Left renal pelvis (tissue), 4 donors: ENCODE results near the gene SHISA8. TPM values are rescaled to one million over a fixed set of nuclear protein-coding genes. Genes with fewer than 3 reads are reported as not detected.

Source experiments
- DNase-seq, 4 donors: peaks; one replicate each; pipeline ENCODE4 v3.0.0-alpha.2; 2013; ENCODE audit warnings: low read depth in 4 of 4, low spot score in 3 of 4
- polyA plus RNA-seq, 4 donors: library from polyadenylated mRNA; unstranded; fragments of 120-200 nt; gene quantifications; one replicate each; pipeline ENCODE4 v1.2.1, GENCODE V29; 2013; ENCODE audit not compliant: insufficient read length in 4 of 4

The SHISA8 gene
- polyA plus RNA-seq, 4 donors: 0.22 to 1.7 (median 0.46) TPM

DNA sequence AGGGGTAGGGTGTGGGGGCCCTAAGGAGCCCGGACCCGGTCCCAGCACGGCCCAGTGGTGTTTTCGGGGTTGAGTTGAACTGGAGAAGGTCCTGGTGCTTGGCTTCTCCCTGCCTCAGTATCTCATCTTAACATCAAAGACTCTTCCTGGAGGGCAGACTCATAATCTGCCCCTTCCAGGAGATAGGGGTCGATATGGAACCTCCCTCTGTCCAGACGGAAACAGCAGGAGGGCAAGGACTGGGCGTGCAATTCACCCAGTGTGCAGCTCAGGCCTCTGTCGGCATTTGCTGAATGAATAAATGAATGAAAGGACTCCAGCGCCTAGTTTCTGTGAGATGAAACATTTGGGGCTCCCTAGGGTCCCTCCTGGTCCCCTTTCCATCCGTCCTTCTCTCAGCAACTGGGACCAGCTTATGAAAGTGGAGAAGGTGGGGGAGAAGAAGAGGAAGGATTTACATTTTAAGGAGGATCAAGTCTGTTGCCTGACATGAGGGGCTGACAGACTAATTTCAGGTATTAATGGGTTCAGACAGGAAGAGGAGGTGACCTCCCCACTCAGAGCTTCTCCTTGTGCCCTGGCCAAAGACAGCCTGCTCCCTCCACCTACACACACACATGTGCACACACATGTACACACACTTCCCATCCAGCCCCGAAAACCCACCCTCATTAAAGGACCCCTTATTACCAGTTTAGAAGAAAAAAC is 1.1 kb upstream of the SHISA8 start:
- DNase-seq: no peak

DNA sequence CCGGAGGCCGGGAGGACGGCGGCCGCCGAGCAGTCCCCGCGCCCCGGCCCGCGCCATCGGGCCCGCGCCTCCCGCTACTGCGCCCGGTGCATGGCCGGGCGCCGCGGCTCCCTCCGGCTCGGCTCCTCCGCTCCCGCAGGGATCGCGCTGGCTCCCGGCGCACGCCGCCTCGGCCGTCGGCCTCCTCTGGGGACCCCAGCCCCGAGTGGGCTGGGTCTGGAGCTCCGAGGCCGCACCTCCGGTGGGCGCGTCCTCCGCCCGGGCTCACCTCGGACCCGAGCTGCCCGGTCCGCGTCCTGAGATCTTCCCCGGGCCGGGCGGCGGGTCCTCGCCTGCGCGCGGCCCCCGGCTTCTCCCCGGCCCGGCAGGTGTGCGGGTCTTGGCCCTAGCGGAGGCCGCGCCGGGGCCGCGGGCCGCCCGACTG is 251 bp downstream of the SHISA8 start:
- DNase-seq: no peak

DNA sequence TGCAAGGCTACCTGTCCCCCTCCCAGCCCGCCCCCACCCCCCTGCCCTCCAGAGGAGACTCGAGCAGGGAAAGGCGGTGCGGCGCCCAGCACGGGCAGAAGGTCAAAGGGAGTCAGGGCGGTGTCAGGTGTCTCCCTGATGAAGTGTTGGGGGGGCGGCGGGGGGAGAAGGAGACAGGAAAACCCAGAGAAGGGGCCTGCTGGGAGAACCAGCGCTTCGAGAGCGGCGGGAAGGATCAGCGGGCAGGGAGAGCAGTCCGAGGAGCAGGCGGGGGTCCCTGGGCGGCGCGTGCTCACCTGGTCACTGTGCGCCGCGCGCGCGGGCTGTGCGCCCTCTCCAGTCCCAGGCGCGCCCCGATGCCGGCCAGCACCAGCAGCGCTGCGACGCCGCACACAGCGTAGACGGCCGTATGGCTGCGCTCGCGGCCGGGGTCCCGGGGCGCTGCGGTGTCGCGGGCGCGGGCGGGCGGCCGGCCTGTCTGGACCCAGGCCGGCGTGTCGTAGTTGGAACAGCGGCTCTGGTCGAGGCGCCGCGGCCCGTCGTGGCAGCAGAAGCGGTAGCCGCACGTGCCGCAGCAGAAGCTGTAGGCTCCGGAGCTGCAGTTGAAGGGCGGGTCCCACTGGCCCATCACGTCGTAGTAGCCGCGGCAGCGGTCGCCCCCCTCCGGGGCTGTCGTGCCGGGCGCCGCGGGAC is 886 bp downstream of the SHISA8 start:
- DNase-seq: no peak

DNA sequence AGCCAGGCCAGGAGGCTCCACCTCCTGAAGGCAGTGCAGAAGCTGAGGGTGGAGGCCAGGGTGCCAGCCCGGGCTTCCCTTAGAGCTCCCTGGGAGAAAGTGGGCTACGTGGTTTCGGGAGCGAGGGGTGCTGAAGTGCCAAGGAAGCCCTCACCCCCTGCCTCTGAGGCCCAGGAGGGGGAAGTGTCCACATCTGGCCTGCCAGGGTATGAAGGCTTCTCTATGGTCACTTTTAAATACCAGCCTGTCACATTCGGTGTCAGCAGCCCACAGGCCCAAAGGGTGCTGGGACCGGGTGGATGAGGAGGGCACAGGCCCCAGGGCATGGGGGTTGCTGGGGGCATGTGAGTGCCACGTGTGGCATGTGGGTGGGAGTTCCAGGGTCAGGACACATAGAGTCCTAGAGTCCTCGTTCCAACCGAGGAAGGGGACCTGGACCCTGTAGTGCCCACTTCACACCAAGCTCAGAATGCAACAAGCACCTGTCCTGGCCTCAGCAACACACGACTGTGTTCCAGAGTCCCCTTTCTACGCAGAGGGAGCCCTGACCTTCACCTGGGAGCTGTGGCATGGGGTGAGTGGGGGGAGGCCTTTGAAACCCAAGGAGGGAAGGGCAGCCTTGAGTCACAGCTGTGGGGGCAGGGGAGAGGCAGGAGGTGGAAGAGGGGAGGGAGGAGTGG is 1.7 kb downstream of the SHISA8 start:
- no peak for DNase-seq

DNA sequence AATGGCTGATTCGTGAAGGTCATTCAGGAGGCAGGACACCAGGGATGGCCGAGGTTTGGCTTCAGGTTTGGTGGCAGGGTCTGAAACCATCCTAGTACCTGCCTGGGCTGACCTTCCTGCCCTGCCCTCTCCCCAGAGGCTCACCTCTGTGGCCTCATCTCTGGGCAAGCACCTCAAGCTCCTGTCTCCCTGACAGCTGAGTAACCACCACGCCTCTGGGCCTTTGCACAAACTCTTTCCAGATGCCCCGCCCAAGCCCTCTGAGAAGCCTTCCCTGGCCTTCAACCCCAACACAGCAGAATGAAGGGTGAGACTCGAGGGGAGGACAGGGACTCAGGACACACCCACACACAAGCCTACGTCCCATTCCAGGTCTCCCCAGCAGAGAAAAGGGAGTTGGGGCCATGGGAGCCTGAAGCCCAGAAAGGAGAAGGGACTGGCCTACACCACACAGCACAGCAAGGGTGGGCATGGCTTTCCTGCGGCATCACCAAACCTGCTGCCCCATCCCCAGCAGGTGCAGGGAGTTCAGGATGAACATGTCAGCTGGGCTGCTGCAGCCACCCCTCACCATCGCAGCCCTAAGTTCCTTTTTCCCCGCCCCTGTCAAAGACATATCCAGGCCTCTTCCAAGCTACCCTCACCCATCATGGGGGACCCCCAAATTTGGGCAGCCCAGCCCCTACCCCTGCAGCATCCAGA is 2.4 kb downstream of the SHISA8 start:
- DNase-seq: no peak

DNA sequence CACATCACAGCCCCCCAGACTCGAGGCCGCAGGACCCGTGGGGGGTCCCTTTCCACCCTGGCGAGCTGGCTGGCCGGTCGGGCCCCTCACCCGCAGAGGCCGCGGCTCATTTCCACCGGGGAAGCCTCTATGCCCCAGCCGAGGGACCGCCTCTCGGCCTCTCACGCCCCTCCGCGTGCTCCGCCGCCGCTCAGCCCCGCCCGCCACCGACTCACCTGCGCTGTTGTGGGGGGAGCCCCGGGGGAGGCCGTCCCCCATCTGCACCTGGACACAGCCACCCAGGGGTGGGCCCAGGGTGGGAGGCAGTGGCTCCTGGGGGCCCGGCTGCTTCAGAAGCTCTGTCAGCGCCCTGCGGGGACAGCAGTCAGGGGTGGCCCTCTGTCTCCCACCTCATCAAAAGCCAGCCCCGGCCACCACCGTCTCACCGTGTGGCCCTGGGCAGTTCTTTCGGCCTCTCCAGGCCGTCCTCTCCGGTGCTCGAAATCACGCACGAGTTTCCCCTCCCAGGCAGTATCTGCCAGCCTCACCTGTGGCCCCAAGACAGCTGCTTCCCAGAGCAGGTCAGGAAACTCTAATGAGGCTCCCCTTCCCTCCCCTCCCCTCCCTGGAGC is 3.8 kb downstream of the SHISA8 start:
- no peak for DNase-seq

DNA sequence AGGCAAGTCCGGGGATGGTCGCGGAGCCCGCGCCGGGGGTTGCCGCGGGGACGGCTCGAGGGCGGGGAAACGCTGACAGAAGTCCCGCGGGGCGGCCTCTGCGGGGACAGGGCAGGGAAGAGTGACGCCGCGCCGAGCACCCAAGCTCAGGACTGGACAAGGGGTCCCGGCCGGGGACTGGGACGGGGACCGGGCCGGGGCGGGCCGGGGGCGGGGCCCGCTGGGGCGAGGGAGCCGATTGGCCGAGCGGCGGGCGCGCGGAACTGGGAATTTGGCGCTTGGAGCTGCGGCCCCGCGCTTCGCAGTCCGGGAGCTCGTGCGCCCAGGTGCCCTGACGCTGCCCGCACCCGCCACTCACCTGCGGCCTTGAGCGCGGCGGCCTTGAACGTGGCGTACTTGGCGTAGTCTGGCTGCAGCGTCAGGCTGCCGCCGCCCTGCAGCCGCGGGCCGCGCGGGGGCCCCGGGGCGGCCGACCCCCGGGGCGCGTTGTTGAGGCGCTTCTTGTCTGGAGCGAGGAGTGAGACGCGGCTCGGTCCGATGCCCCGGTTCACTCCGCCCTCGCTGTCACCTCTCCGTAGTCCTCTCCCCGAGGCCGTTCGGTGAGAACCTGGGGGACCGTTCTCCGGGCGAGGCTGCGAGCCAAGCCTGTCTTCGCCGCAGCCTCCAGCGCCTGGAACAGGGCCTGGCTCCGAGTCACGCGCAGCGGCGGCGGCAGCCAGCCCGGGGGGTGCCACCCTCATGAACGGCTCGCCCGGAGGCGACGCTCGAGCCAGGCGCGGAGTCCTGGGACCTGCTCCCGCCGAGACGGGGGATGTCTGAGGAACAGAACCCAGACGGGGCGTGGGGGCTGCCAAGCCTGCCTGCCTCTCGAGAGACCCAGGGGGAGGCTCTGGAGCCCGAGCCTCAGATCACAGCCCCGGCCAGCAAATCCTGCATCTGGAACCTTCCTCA is 4.5 kb downstream of the SHISA8 start:
- DNase-seq: no peak

DNA sequence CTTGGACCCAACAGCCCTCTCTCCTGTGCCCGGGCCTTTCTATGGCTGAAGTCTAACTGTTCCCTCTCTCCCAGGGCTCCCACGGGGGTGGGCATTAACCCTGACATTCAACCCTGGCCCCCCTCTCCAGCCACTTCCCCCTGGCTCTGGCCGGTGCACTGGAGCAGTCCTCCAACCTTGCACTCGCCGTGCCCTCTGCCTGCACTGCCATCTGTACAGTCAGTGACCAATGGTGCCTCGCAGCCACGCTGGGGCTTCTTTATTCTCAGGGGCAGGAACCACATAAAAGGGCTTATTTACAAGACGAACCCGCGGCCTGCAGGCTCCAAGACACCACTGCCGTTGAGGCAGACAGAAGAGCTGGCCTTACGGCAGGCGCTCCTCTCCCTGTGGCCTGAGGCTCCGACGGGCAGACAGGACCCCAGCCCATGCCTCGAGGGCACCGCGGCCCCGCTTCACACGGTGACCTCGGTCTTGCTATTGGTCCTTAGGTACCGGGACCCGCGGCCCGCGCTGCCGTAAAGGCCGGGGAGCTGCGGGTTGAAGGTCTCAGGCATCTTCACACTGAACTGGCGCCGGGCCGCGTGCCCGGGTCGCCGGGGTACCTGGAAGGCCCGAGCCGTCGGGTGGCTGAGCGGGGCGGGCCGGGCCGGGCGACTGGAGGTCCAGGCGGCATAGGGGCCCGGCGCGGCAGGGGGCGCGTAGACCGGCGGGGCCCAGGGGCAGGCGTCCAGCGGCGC is 5.4 kb downstream of the SHISA8 start:
- no peak for DNase-seq

DNA sequence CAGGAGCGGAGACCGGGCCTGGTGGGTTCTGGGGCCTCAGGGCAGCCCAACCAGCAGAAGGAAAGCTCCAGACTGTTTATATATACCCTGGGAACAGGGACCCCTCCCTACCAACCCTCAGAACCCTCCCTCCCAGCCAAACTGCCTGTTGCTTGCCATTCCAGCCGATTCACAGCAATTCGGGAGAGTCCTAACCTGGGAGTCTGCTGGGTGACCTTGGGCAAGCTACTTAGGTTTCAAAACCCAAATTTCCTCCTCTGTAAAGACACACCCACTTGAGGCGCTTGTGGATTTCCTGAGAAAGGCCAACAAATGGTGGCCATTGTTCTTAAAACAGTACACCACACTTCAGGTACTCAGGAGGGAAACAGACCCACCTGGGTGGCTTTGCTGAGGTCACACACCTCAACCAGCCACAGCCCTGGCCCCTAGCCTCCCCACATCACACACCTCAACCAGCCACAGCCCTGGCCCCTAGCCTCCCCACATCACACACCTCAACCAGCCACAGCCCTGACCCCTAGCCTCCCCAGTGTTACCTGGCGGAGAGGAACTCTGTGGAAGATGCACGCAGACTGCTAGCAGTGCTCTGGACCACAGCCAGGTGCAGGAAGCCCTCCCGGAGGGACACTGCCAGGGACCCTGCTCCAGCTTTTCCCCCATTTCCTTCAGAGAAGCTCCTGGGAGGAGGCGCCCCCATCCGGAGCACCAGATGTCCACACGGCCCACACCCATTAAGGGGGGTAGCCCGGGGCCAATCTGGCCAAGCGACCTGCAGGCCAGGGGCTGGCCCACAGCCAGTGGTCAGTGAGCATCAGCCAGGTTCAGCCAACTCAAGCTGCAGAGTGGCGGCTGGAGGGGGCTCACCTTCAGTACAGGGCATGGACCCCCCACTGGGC is 6.2 kb downstream of the SHISA8 start:
- no peak for DNase-seq

DNA sequence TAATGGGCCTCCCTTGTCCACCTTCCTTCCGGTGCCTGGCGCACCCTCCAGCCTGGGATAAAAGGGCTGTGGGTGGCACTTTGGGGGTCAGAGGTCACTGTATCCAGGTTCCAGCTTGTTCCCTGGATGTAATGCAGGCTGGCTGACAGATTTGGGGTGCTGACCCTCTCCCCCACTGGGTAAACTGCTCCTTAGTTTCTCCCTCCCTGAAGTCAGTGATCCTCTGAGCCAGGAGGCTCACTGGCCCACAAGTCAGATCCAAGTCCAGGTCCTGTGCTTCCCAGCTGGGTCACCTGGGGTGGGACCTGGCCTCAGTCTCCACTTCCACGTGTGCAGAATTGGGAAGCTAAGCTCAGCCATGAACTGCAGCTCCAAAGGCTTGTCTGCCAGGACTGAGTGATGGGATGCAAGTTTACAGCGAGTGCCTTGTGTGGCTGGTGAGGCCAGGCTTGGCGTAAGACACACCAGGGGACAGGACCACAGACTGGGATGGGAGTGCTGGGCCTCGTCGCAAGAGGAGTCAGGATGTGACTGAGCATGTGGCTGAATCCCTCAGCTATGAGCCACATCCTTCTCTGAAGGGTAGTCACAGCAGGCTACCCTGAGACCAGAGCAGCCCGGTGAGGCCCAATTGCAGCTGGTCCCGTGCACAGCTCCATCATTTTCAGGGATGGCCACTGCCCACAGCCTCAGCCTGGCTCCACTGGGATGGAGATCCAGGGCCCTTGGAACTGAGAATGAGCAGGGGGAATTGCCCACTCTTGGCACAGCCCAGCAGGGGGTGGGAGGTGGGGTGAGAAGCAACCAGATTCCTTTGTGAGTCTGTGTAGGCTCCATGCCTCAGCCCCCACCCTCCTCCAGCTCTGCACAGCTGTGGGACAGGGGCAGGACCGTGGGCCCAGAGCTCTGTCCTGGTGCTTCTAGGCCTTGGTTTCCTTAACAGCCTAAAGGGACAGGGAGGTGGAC is 7.2 kb downstream of the SHISA8 start:
- no peak for DNase-seq

DNA sequence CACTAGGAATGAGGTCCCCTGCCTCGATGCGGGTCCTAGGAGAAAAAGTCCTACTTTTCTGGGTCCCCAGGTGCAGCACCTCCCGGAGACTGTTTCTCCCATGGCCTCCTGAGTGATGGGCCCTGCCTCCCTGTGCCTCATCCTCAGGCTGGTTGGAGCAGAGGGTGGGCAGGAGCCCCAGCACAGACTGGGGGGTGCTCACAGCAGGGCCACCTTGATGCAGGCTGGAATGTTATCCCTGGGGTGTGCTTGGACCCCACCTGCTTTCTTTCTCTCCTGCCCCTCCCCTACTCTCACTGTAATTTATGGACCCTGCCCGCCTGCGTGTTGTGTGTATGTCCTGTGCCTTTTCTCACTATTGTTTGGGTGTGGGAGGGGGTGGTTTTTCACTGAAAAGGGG is 8.1 kb downstream of the SHISA8 start:
- no peak for DNase-seq

DNA sequence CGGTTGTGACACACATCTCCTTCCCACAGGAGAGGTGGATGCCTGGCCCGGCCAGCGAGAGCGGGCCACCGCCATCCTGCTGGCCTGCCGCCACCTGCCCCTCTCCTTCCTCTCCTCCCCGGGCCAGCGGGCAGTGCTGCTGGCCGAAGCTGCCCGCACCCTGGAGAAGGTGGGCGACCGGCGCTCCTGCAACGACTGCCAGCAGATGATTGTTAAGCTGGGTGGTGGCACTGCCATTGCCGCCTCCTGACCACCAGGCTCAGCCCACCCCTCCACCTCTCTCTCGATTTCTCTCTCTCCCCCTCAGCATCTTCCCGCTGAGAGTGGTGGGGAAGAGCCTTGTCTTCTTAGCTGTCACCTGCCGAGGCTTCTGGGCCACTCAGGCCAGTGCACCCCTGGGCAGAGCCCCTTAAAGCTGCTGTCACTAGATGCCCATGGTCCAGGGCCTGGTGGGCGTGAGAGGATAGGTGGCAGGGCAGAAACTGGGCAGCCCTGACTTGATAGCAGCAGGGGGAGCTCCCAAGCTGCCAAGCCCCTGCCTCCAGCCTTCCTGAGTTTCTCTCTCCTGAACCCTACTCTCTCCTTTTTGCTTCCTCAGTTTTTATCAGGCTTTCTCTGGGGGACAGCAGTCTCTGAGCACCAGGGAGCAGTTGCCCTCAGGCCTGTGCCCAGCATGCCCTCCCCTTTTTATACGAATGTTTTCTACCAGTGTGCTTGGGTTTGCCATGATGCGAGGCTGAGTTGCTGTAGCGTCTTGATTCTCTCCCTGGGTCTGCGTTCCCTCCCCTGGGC is 9.3 kb downstream of the SHISA8 start:
- DNase-seq: no peak

DNA sequence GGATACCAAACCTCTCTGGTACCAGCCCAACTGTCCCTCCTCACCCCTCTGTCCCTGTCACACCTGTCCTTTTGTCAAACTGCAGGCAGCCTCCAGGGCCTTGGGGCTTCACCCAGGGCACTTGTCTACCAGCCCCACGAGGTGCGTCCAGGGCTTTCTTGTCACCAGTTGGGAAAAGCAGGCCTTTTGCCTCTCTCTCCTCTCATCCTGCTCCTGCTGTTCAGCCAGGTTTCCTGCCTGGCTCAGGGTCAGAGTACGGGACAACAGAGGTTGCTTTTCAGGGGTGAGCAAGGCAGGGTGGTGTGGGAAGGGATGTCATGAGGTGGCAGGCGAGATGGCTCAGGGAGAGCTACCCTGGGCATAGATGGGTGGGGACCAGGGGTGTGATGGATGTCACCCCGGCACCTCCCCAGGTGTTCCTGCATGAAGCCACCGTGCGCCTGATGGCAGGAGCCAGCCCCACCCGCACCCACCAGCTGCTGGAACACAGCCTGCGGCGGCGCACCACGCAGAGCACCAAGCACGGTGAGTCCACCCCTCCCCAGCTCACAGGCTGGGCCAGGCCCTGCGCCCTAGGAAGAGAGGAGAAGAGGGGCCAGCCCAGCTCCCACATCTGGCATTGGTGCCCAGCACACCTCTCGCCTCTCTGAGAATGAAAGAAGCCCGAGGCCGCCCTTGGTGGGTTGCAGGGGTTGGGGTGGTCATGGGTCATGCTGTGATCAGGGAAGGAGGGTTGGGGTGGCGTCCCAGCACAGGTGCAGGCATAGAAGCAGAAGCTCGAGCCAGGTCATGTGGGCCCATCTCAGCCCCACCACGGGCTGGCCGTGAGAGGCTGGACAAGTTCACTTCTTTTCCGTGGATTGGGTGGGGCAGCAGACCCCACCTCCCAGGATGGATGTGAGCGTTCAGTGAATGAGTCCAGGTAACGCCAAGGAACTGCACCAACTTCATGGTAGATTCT is 10.1 kb downstream of the SHISA8 start:
- DNase-seq: no peak

DNA sequence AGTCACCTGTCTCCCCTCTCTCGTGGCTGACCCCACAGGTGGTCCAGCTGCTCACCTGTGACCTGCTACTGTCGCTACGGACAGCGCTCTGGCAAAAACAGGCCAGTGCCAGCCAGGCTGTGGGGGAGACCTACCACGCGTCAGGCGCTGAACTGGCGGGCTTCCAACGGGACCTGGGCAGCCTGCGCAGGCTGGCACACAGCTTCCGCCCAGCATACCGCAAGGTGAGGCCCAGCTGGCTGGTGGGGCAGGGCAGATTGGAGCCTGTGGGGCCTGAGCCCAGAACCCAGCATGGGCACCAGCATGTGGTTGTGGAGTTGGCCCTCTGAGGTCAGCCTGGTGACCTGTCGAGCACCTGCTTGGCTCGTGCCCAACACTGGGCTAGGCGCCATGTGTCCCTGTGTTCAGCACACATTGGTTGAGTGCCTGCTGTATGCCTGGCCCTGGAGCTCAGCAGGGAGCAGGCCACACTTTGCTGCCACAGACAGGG is 11.9 kb downstream of the SHISA8 start:
- no peak for DNase-seq

DNA sequence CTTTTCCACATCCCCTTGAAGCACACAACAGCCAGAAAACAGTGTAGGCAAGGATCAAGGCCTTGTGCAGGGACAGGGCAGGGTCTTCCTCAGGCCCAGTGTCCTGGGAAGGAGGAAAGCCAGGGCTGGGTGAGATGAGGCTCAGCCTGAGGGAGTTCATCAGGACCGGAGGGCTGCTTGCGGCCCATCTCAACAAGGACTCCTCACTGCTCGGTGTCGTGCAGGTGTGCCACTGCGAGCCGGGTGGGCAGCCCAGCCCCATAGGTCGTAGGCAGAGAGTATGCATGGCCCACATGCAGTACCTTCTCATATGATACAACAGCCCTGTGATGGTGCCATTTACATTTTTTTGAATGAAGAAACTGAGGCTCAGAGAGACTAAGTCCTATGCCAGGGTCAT is 12.9 kb downstream of the SHISA8 start:
- DNase-seq: no peak
